Measurements from ENCODE around the gene SH3BP2.

SH3BP2 gene

DNA sequence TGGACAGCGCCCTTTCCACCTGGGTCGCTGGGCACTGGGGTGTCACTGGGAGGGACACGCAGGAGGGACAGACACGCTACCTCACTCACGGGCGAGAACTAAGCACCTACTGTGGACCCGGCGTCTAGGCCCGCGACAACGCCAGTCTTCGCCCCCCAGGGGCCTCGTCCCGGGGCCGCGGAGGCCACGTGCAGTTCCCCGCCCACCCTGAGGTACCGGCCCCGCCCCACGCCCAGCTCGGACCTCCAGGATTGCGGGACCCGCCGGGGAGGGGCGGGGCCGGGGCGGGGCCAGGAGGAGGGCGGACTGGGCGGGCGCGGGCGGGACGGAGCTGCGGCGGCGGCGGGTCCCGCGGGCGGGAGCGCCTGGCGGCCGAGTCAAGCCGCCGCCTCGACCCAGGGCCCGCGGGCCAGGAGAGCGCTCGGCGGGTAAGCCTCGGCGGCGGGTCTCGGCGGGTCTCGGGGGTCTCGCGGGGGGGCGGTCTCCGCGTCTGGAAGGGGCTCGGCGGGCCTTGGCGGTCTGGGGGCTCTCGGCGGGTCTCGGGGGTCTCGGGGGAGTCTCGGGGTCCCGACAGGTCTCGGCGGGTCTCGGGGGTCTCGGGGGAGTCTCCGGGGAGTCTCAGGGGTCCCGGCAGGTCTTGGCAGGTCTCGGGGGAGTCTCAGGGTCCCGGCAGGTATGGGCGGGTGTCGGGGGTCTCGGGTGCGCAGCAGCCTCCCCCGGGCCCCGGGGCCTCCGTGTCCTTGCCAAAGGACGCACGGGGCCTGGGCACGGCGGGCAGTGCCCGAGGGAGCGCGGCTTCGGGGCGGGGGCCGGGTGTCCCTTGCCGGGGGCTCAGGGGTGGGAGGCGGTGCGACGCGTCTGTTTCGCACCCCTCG lies at the start of gene SH3BP2:
SH3BP2 (plus strand) TSS at position 375 of the 875 bp plus-strand sequence. CDS start 27,533 bp downstream, outside the sequence.
- H3K27ac Mint-ChIP-seq = peak within 1 kb of the TSS; percentile 15
- no peaks in the 10 kb centered on the region for H3K36me3 Mint-ChIP-seq (ENCODE audit: low read depth)
- H3K4me1 Mint-ChIP-seq (ENCODE audit: low read depth) = peaks cover 16% of the 10 kb centered on the region
- DNase-seq (ENCODE audit: low spot score) = peak; percentile 54
- H3K9me3 Mint-ChIP-seq = no peaks in the 10 kb centered on the region
- no peaks in the 10 kb centered on the region for H3K27me3 Mint-ChIP-seq (ENCODE audit: low read depth)
- H3K4me3 Mint-ChIP-seq = peak within 1 kb of the TSS; percentile 79

GRCh38 chr4:2743518-2744445 lies 49.1 kb upstream of the SH3BP2 start:
- Mint-ChIP-seq H3K27ac (peak overlapping the region; percentile 7), H3K27me3 (ENCODE audit: low read depth) (no peaks in the 10 kb centered on the region), H3K9me3 (no peaks in the 10 kb centered on the region), H3K36me3 (ENCODE audit: low read depth) (peaks cover 60% of the 10 kb centered on the region), H3K4me3 (no peak overlapping the region), H3K4me1 (ENCODE audit: low read depth) (peaks cover 33% of the 10 kb centered on the region)
- DNase-seq (ENCODE audit: low spot score) = no peak

DNA sequence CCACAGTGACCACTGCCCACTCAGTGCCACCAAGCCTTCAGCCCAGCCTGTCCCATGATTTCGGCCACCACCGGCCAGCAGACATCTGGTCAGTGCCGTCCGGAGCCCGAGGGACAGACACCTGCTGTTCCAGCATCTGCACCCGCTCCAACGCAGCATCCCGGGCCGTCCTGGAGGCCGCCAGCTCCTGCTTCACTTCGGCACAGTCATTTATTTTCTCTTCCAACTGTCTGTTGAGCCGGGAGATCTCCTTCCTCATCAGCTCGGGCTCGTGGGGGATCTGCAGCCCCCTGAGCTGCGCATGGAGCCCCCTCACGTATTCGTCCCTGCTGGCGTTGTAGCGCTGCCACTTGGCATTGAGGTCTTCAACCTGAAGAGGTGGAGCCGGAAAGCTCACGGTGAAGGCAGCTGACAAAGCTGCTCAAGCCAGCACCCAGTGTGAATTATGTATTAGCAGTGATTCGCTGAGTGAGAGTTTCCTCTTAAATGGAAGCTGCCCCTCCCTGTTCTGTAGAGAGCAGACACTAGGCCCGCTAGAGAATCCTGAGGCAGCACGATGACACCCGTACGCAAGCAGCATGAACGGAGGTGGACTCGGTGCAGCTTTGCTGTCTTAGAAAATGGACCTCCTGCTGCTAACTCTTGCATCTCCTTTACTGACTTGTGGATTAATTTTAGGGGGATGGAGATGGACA lies 48.2 kb upstream of the SH3BP2 start:
- H3K4me3 Mint-ChIP-seq = no peak overlapping the region
- no peaks in the 10 kb centered on the region for H3K9me3 Mint-ChIP-seq
- no peaks in the 10 kb centered on the region for H3K27me3 Mint-ChIP-seq (ENCODE audit: low read depth)
- peaks cover 36% of the 10 kb centered on the region for H3K4me1 Mint-ChIP-seq (ENCODE audit: low read depth)
- peaks cover 60% of the 10 kb centered on the region for H3K36me3 Mint-ChIP-seq (ENCODE audit: low read depth)
- no peak for DNase-seq (ENCODE audit: low spot score)
- peak overlapping the region; percentile 89 for H3K27ac Mint-ChIP-seq

- no peaks in the 10 kb centered on the region for H3K9me3 Mint-ChIP-seq
- peak overlapping the region; percentile 69 for H3K4me3 Mint-ChIP-seq
- no peak for DNase-seq (ENCODE audit: low spot score)
- H3K27me3 Mint-ChIP-seq (ENCODE audit: low read depth) = no peaks in the 10 kb centered on the region
- H3K36me3 Mint-ChIP-seq (ENCODE audit: low read depth) = peaks cover 62% of the 10 kb centered on the region
- peak overlapping the region; percentile 89 for H3K27ac Mint-ChIP-seq
- peaks cover 34% of the 10 kb centered on the region for H3K4me1 Mint-ChIP-seq (ENCODE audit: low read depth)
Measured at GRCh38 chr4:2745516-2745915, 47.4 kb upstream of the SH3BP2 start.

DNA sequence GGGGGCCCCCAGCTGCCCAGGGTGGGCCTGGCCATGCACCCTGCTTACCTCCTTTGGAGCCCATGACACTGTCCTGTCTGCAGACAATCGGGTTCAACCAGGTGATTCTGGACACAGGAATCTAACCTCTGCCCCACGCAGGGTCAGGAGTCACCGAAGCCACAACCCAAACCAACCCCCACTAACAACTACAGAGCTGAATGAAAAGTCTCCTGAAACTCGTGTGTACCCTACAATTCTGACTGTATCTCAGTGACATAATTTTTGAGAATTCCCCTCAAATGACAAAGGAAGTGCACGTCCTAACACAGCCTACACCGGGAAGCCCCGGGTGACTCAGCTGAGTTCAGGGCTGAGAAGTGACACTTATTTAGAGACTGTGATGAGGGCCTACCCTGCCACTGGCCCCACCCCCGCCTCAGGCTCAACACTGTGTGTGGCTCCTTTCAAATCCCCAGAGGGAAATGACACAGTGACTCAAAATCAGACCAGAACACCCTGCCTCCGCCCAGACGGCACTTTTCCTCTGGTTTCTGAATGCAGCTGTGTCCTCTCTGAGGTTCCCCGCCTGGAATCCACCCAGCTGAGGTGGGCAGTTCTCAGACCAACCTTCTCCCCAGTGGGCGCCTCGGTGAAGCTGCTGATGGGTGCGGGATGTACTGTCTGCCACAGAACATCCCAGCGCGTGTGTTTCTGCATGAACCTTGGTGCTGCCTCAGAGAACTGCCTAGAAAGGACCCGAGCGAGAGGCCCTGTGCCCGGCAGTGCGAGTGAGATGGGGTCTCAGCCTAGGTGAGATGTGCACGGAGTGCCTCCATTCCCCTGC lies 46.7 kb upstream of the SH3BP2 start:
- Mint-ChIP-seq H3K9me3 (no peaks in the 10 kb centered on the region), H3K27me3 (ENCODE audit: low read depth) (no peaks in the 10 kb centered on the region), H3K36me3 (ENCODE audit: low read depth) (peaks cover 59% of the 10 kb centered on the region), H3K4me3 (peak overlapping the region; percentile 69), H3K4me1 (ENCODE audit: low read depth) (peaks cover 34% of the 10 kb centered on the region), H3K27ac (peak overlapping the region; percentile 89)
- DNase-seq (ENCODE audit: low spot score) = peak; percentile 98

GRCh38 chr4:2746891-2747695 lies 45.8 kb upstream of the SH3BP2 start:
- H3K27ac Mint-ChIP-seq = peak overlapping the region; percentile 89
- H3K9me3 Mint-ChIP-seq = no peaks in the 10 kb centered on the region
- H3K4me1 Mint-ChIP-seq (ENCODE audit: low read depth) = peaks cover 34% of the 10 kb centered on the region
- H3K36me3 Mint-ChIP-seq (ENCODE audit: low read depth) = peaks cover 55% of the 10 kb centered on the region
- H3K4me3 Mint-ChIP-seq = peak overlapping the region; percentile 69
- DNase-seq (ENCODE audit: low spot score) = no peak
- H3K27me3 Mint-ChIP-seq (ENCODE audit: low read depth) = no peaks in the 10 kb centered on the region

GRCh38 chr4:2750719-2751605 lies 41.9 kb upstream of the SH3BP2 start:
- Mint-ChIP-seq H3K27ac (no peak overlapping the region), H3K4me1 (ENCODE audit: low read depth) (peaks cover 37% of the 10 kb centered on the region), H3K36me3 (ENCODE audit: low read depth) (peaks cover 31% of the 10 kb centered on the region), H3K9me3 (no peaks in the 10 kb centered on the region), H3K27me3 (ENCODE audit: low read depth) (no peaks in the 10 kb centered on the region), H3K4me3 (no peak overlapping the region)
- no peak for DNase-seq (ENCODE audit: low spot score)

DNA sequence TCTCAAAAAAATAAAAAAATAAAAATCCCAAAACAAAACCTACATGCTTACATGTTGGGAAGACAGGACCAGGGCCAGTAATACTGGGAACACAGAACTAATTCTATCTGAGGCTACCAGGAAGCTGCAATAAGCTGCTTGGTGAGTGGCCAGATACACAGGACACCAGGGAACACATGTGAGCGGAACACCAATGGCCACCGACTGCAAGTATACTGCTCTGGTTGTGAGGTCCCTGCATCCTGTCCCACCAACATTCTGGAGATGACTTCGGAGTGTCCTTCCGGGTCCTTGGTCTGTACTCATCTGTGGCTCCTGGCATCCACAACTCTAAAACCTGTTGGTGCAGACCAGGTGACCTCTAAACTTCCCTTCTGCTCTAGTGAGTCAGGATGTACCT lies 39.4 kb upstream of the SH3BP2 start:
- H3K27ac Mint-ChIP-seq = no peak overlapping the region
- DNase-seq (ENCODE audit: low spot score) = no peak
- H3K36me3 Mint-ChIP-seq (ENCODE audit: low read depth) = peaks cover 12% of the 10 kb centered on the region
- peaks cover 20% of the 10 kb centered on the region for H3K4me1 Mint-ChIP-seq (ENCODE audit: low read depth)
- no peak overlapping the region for H3K4me3 Mint-ChIP-seq
- no peaks in the 10 kb centered on the region for H3K9me3 Mint-ChIP-seq
- H3K27me3 Mint-ChIP-seq (ENCODE audit: low read depth) = no peaks in the 10 kb centered on the region

DNA sequence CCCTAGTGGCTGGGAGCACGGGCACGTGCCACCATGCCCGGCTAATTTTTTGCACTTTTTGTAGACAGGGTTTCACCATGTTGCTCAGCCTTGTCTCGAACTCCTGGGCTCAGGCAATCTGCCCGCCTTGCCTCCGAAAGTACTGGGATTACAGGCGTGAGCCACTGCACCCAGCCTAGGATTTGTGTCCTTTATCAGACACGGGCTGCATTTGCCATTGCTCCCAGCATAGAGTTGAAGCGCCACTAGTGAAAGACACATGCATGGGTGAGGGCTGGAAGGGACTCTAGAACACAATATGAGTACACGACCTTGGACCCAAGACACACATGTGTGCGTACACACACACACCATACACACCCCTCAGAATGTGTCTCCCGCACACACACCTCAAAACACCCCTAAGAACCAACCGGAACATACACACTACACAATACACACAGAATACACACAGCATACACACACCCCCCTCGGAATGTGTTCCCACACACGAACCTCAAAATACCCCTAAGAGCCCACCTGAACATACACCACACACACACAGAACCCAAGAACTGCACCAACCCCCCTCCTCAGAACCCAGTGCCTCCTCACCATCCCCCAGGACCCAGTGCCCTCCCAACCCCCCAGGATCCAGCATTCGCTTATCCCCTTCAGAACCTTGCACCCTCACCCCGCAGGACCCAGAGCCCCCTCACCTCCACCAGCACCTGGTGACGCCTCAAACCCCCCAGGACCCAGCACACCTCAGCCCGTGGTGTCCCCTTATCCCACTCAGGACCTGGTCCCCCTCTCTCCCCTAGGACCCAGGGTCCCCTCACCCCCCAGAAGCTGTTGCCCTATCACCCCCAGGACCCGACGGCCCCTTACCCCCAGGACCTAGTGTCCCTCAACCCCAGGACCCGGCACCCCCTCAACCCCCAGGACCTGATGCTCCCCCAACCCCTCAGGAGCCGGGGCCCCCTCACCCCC lies 37.8 kb upstream of the SH3BP2 start:
- H3K36me3 Mint-ChIP-seq (ENCODE audit: low read depth) = peaks cover 10% of the 10 kb centered on the region
- no peaks in the 10 kb centered on the region for H3K9me3 Mint-ChIP-seq
- peaks cover 18% of the 10 kb centered on the region for H3K4me1 Mint-ChIP-seq (ENCODE audit: low read depth)
- peak overlapping the region; percentile 85 for H3K27ac Mint-ChIP-seq
- H3K4me3 Mint-ChIP-seq = peak overlapping the region; percentile 85
- H3K27me3 Mint-ChIP-seq (ENCODE audit: low read depth) = no peaks in the 10 kb centered on the region
- no peak for DNase-seq (ENCODE audit: low spot score)

GRCh38 chr4:2755821-2756690 lies 36.8 kb upstream of the SH3BP2 start, which contains the start of gene TNIP2:
Gene TNIP2, minus strand, starts transcription at chr4:2756336. Its CDS starts 47 bp downstream, at chr4:2756289.
- Mint-ChIP-seq H3K27ac (peak within 1 kb of the TSS; percentile 85), H3K9me3 (no peaks in the 10 kb centered on the region), H3K36me3 (ENCODE audit: low read depth) (peaks cover 8% of the 10 kb centered on the region), H3K4me3 (peak within 1 kb of the TSS; percentile 85), H3K27me3 (ENCODE audit: low read depth) (no peaks in the 10 kb centered on the region), H3K4me1 (ENCODE audit: low read depth) (peaks cover 18% of the 10 kb centered on the region)
- peak; percentile 79 for DNase-seq (ENCODE audit: low spot score)
